HEK293T (cell line): ENCODE measurements around the gene RIT2.

Experiments used
- FOXK2 ChIP-seq: fragments of 450-650 bp; IDR thresholded peaks from 2 replicates; pipeline ENCODE4 v1.6.1; 2016; ENCODE audit warnings: mild to moderate bottlenecking
- FOXM1 ChIP-seq: fragments of 450-650 bp; IDR thresholded peaks from 2 replicates; pipeline ENCODE4 v1.6.1; 2017; ENCODE audit warnings: mild to moderate bottlenecking, borderline replicate concordance
- NFRKB ChIP-seq: fragments of 450-650 bp; IDR thresholded peaks from 2 replicates; pipeline ENCODE4 v1.6.1; 2016; ENCODE audit warnings: mild to moderate bottlenecking, moderate library complexity
- TARDBP ChIP-seq: fragments of 450-650 bp; IDR thresholded peaks from 2 replicates; pipeline ENCODE4 v1.6.1; 2016
- ZNF384 ChIP-seq: fragments of 450-650 bp; IDR thresholded peaks from 2 replicates; pipeline ENCODE4 v1.6.1; 2016

- no peak for TF ChIP-seq NFRKB
- no peak for TF ChIP-seq ZNF384
- no peak for TF ChIP-seq FOXK2
- TF ChIP-seq TARDBP: no peak
- no peak for TF ChIP-seq FOXM1
Measured at GRCh38 chr18:42730272-42730671, 385.2 kb downstream of the RIT2 start.
